Naive thymus-derived CD4-positive, alpha-beta T cell (primary cell): ENCODE measurements around the gene HES6. TPM values are rescaled to one million over a fixed set of nuclear protein-coding genes. Genes with fewer than 3 reads are reported as not detected.

ENCODE experiments used
- ATAC-seq: fragments of 150-1000 bp; cut with Tn5 transposase; 2 replicates; pipeline ENCODE4 v1.10.0; 2021; ENCODE audit warnings: mild to moderate bottlenecking, moderate library complexity
- CTCF ChIA-PET: fragments of 350-600 bp; sonication (Branson Sonifier 250); formaldehyde crosslinking; loops from one replicate; lab custom pipeline; 2021; ENCODE audit warnings: antibody characterized with exemption; lab: Charles Lee
- POLR2A ChIA-PET: fragments of 350-600 bp; sonication (Branson Sonifier 250); formaldehyde crosslinking; loops from one replicate; lab custom pipeline; 2021; ENCODE audit warnings: antibody characterized with exemption, inconsistent platforms; lab: Charles Lee
- DNase-seq, 9 donors: peaks; one replicate each; pipeline versions ENCODE4 v3.0.0 to v3.0.0-alpha.2; 2020 to 2022; ENCODE audit warnings: mixed read lengths in 1 of 9
- H3K27ac ChIP-seq: one replicate; pipeline ENCODE4 v1.7.0; 2013; ENCODE audit warnings: mild to moderate bottlenecking, low read depth, low read length, moderate library complexity
- H3K27me3 ChIP-seq, 2 donors: one replicate each; pipeline ENCODE4 v1.7.0; 2013; ENCODE audit warnings: low read length in 2 of 2, mild to moderate bottlenecking in 2 of 2, moderate library complexity in 2 of 2; ENCODE audit not compliant: control insufficient read depth in 2 of 2, insufficient read depth in 2 of 2
- H3K36me3 ChIP-seq, 3 experiments: 1 replicate in 2 of 3; 2 replicates in 1 of 3; pipeline ENCODE4 v1.7.0; 2013; ENCODE audit warnings: low read length in 3 of 3, mild to moderate bottlenecking in 3 of 3, moderate library complexity in 1 of 3; ENCODE audit not compliant: insufficient read depth in 3 of 3, control insufficient read depth in 2 of 3
- H3K4me1 ChIP-seq, 2 donors: one replicate each; pipeline ENCODE4 v1.7.0; 2013; ENCODE audit warnings: low read length in 2 of 2, mild to moderate bottlenecking in 2 of 2, moderate library complexity in 1 of 2; ENCODE audit not compliant: control insufficient read depth in 2 of 2, insufficient read depth in 2 of 2
- H3K4me3 ChIP-seq: 2 replicates; pipeline ENCODE4 v1.7.0; 2013; ENCODE audit warnings: mild to moderate bottlenecking, low read length
- H3K9me3 ChIP-seq, 3 experiments: 1 replicate in 2 of 3; 2 replicates in 1 of 3; pipeline ENCODE4 v1.7.0; 2013; ENCODE audit warnings: low read length in 3 of 3; ENCODE audit not compliant: control insufficient read depth in 2 of 3
- H3K27ac Mint-ChIP-seq, 9 donors: one replicate each; pipeline ENCODE4 v1.8.0; 2020 to 2022; ENCODE audit warnings: mixed read lengths in 9 of 9, mild to moderate bottlenecking in 8 of 9, moderate library complexity in 5 of 9, inconsistent platforms in 2 of 9
- H3K27me3 Mint-ChIP-seq, 5 donors: one replicate each; pipeline ENCODE4 v1.8.0; 2021 to 2022; ENCODE audit warnings: mixed read lengths in 5 of 5, mild to moderate bottlenecking in 1 of 5
- H3K36me3 Mint-ChIP-seq, 5 donors: one replicate each; pipeline ENCODE4 v1.8.0; 2020 to 2022; ENCODE audit warnings: mixed read lengths in 5 of 5, mild to moderate bottlenecking in 3 of 5, inconsistent platforms in 1 of 5
- H3K4me1 Mint-ChIP-seq, 7 donors: one replicate each; pipeline ENCODE4 v1.8.0; 2020 to 2022; ENCODE audit warnings: mixed read lengths in 7 of 7, mild to moderate bottlenecking in 3 of 7, inconsistent platforms in 1 of 7
- H3K4me3 Mint-ChIP-seq, 10 donors: one replicate each; pipeline ENCODE4 v1.8.0; 2020 to 2022; ENCODE audit warnings: mild to moderate bottlenecking in 10 of 10, mixed read lengths in 10 of 10, moderate library complexity in 6 of 10, inconsistent platforms in 2 of 10
- H3K9me3 Mint-ChIP-seq, 11 donors: one replicate each; pipeline ENCODE4 v1.8.0; 2020 to 2022; ENCODE audit warnings: mixed read lengths in 11 of 11, mild to moderate bottlenecking in 4 of 11, inconsistent platforms in 1 of 11, moderate library complexity in 1 of 11
- intact Hi-C, 2 donors: fragments of 100-400 bp; cut with micrococcal nuclease; formaldehyde crosslinking; loops; one replicate each; pipeline ENCODE4 v1.15.1; 2023
- polyA plus RNA-seq, 2 donors: library from polyadenylated mRNA; unstranded; fragments of 300-500 nt; fragmentation: Illumina TruSeq; gene quantifications; one replicate each; pipeline ENCODE4 v1.2.3, GENCODE V29; 2021
- total RNA-seq, 6 experiments: library from RNA in 5 of 6; stranded (reverse) in 5 of 6; gene quantifications; 1 replicate in 5 of 6; 2 replicates in 1 of 6; pipeline ENCODE4 v1.2.3 and lab custom pipeline; 2021 to 2026

HES6 gene
- total and polyA plus RNA-seq, 7 experiments from 2014 or later, result 0.61 to 2.7 (median 1.3) TPM

GRCh38 chr2:238239543-238239862 lies 335 bp downstream of the HES6 start:
- peaks cover 0 to 2% (median 0%) of the 10 kb centered on the region in 11 donors for H3K9me3 Mint-ChIP-seq
- peaks cover 0 to 4% (median 0%) of the 10 kb centered on the region in 5 donors for H3K36me3 Mint-ChIP-seq
- intact Hi-C loops, result no loop called here
- Histone ChIP-seq H3K9me3 (no peaks in the 10 kb centered on the region), H3K4me3 (no peak overlapping the region), H3K27me3 (peaks cover 0 to 16% of the 10 kb centered on the region in 2 donors), H3K36me3 (no peaks in the 10 kb centered on the region), H3K27ac (no peak overlapping the region), H3K4me1 (peaks cover 0 to 4% of the 10 kb centered on the region in 2 donors)
- peaks cover 11 to 50% (median 16%) of the 10 kb centered on the region in 5 donors for H3K27me3 Mint-ChIP-seq
- H3K4me3 Mint-ChIP-seq, result peak overlapping the region in 5 of 10 donors; percentile 16 to 98 (median 51)
- H3K27ac Mint-ChIP-seq, result no peak overlapping the region
- POLR2A ChIA-PET, result interaction anchor here (1.6 kb wide), 1 partner anchor 49 kb away, joined by 3 read pairs; the partner anchor contains the start of gene PER2
- peaks cover 2 to 17% (median 8%) of the 10 kb centered on the region in 7 donors for H3K4me1 Mint-ChIP-seq
- DNase-seq, result peak in 2 of 9 donors; percentile 38 to 39
- CTCF ChIA-PET, result interaction anchor here (1.1 kb wide), 1 partner anchor 555 kb away, joined by 3 read pairs; no protein-coding TSS in a partner anchor
- peak; percentile 28 for ATAC-seq

- no peak overlapping the region for H3K4me3 ChIP-seq
- peak overlapping the region in 8 of 10 donors; percentile 42 to 72 (median 58) for H3K4me3 Mint-ChIP-seq
These were observed 884 bp downstream of the HES6 start for GRCh38 chr2:238238766-238239542.

GRCh38 chr2:238238311-238238765 lies 1.5 kb downstream of the HES6 start:
- Histone ChIP-seq H3K4me1 (peaks cover 0 to 4% of the 10 kb centered on the region in 2 donors), H3K9me3 (no peaks in the 10 kb centered on the region), H3K4me3 (no peak overlapping the region), H3K27me3 (peaks cover 0 to 16% of the 10 kb centered on the region in 2 donors), H3K27ac (no peak overlapping the region), H3K36me3 (no peaks in the 10 kb centered on the region)
- Mint-ChIP-seq H3K4me1 (peaks cover 2 to 25% (median 11%) of the 10 kb centered on the region in 7 donors), H3K36me3 (peaks cover 0 to 1% (median 0%) of the 10 kb centered on the region in 5 donors), H3K9me3 (peaks cover 0 to 6% (median 0%) of the 10 kb centered on the region in 11 donors), H3K4me3 (peak overlapping the region; percentile 36 to 80 (median 59)), H3K27ac (peak overlapping the region in 1 of 9 donors; percentile 44), H3K27me3 (peaks cover 11 to 59% (median 22%) of the 10 kb centered on the region in 5 donors)
- intact Hi-C loops, result no loop called here
- DNase-seq, result no peak
- POLR2A ChIA-PET, result no interaction called here
- no peak for ATAC-seq
- CTCF ChIA-PET, result no interaction called here

More at GRCh38 chr2:238238766-238239542, 884 bp downstream of the HES6 start:
- peaks cover 0 to 1% (median 0%) of the 10 kb centered on the region in 5 donors for H3K36me3 Mint-ChIP-seq
- DNase-seq (peak in 8 of 9 donors; percentile 31 to 54 (median 42)), ATAC-seq (peak; percentile 43)
- Histone ChIP-seq H3K4me1 (peaks cover 0 to 4% of the 10 kb centered on the region in 2 donors), H3K27me3 (peaks cover 0 to 16% of the 10 kb centered on the region in 2 donors), H3K9me3 (no peaks in the 10 kb centered on the region), H3K36me3 (no peaks in the 10 kb centered on the region), H3K27ac (no peak overlapping the region)
- ChIA-PET CTCF (interaction anchor here (1.1 kb wide), 1 partner anchor 554 kb away, joined by 3 read pairs; no protein-coding TSS in a partner anchor), POLR2A (interaction anchor here (1.6 kb wide), 1 partner anchor 50 kb away, joined by 3 read pairs; the partner anchor contains the start of gene PER2)
- H3K27me3 Mint-ChIP-seq, result peaks cover 11 to 53% (median 16%) of the 10 kb centered on the region in 5 donors
- peaks cover 0 to 2% (median 0%) of the 10 kb centered on the region in 11 donors for H3K9me3 Mint-ChIP-seq
- H3K4me1 Mint-ChIP-seq, result peaks cover 2 to 18% (median 8%) of the 10 kb centered on the region in 7 donors
- no peak overlapping the region for H3K27ac Mint-ChIP-seq
- intact Hi-C loops, result no loop called here

- Mint-ChIP-seq H3K27me3 (peaks cover 11 to 65% (median 22%) of the 10 kb centered on the region in 5 donors), H3K4me3 (peak overlapping the region; percentile 20 to 80 (median 59)), H3K9me3 (peaks cover 0 to 6% (median 0%) of the 10 kb centered on the region in 11 donors), H3K36me3 (peaks cover 0 to 1% (median 0%) of the 10 kb centered on the region in 5 donors), H3K4me1 (peaks cover 2 to 25% (median 14%) of the 10 kb centered on the region in 7 donors), H3K27ac (no peak overlapping the region)
- H3K36me3 ChIP-seq, result no peaks in the 10 kb centered on the region
- peaks cover 0 to 16% of the 10 kb centered on the region in 2 donors for H3K27me3 ChIP-seq
- DNase-seq (no peak), ATAC-seq (no peak)
- ChIA-PET POLR2A (no interaction called here), CTCF (no interaction called here)
- intact Hi-C loops, result no loop called here
- no peaks in the 10 kb centered on the region for H3K9me3 ChIP-seq
- H3K27ac ChIP-seq, result no peak overlapping the region
- H3K4me1 ChIP-seq, result peaks cover 0 to 4% of the 10 kb centered on the region in 2 donors
- H3K4me3 ChIP-seq, result no peak overlapping the region
These were observed 2.3 kb downstream of the HES6 start for GRCh38 chr2:238237431-238238135.

GRCh38 chr2:238236571-238236970 lies 3.3 kb downstream of the HES6 start:
- ChIA-PET CTCF (no interaction called here), POLR2A (no interaction called here)
- H3K27me3 ChIP-seq, result peaks cover 0 to 16% of the 10 kb centered on the region in 2 donors
- H3K9me3 Mint-ChIP-seq, result peaks cover 0 to 6% (median 0%) of the 10 kb centered on the region in 11 donors
- peaks cover 0 to 1% (median 0%) of the 10 kb centered on the region in 5 donors for H3K36me3 Mint-ChIP-seq
- intact Hi-C loops, result no loop called here
- no peak overlapping the region for H3K27ac ChIP-seq
- peak overlapping the region in 1 of 10 donors; percentile 48 for H3K4me3 Mint-ChIP-seq
- ATAC-seq (no peak), DNase-seq (no peak)
- peaks cover 4 to 22% (median 19%) of the 10 kb centered on the region in 7 donors for H3K4me1 Mint-ChIP-seq
- H3K4me1 ChIP-seq, result peaks cover 0 to 4% of the 10 kb centered on the region in 2 donors
- H3K4me3 ChIP-seq, result no peak overlapping the region
- no peak overlapping the region for H3K27ac Mint-ChIP-seq
- no peaks in the 10 kb centered on the region for H3K36me3 ChIP-seq
- peaks cover 11 to 66% (median 21%) of the 10 kb centered on the region in 5 donors for H3K27me3 Mint-ChIP-seq
- no peaks in the 10 kb centered on the region for H3K9me3 ChIP-seq

- POLR2A ChIA-PET, result no interaction called here
- Histone ChIP-seq H3K4me3 (no peak overlapping the region), H3K27me3 (peaks cover 0 to 16% of the 10 kb centered on the region in 2 donors), H3K9me3 (no peaks in the 10 kb centered on the region), H3K4me1 (peaks cover 2 to 11% of the 10 kb centered on the region in 2 donors), H3K27ac (no peak overlapping the region), H3K36me3 (no peaks in the 10 kb centered on the region)
- intact Hi-C loops, result no loop called here
- CTCF ChIA-PET, result no interaction called here
- Mint-ChIP-seq H3K9me3 (peaks cover 0 to 6% (median 0%) of the 10 kb centered on the region in 11 donors), H3K4me3 (peak overlapping the region in 7 of 10 donors; percentile 7 to 73 (median 37)), H3K4me1 (peaks cover 7 to 29% (median 22%) of the 10 kb centered on the region in 7 donors), H3K27ac (no peak overlapping the region), H3K36me3 (peaks cover 0 to 1% (median 0%) of the 10 kb centered on the region in 5 donors), H3K27me3 (peaks cover 11 to 66% (median 21%) of the 10 kb centered on the region in 5 donors)
- ATAC-seq (no peak), DNase-seq (no peak)
These were observed 4.0 kb downstream of the HES6 start for GRCh38 chr2:238235856-238236255.
